ENCODE data around the gene SPTAN1.
A peak's percentile ranks its signal among the peaks of the same experiment; 100 is the strongest.
"Not testable (repeated sequence)": the region's sequence is repeated elsewhere in the genome, so short reads cannot be mapped to it uniquely, and the experiment has no call there.

Gene SPTAN1

GRCh38 chr9:128636556-128637530 lies 84.5 kb downstream of the SPTAN1 start:
- peaks cover 57% of the 10 kb centered on the region for H3K36me3 Mint-ChIP-seq (ENCODE audit: low read depth)
- DNase-seq, result no peak
- H3K9me3 Mint-ChIP-seq, result no peaks in the 10 kb centered on the region
- H3K27ac Mint-ChIP-seq, result no peak overlapping the region
- no peak overlapping the region for H3K4me3 Mint-ChIP-seq
- no peaks in the 10 kb centered on the region for H3K27me3 Mint-ChIP-seq
- H3K4me1 Mint-ChIP-seq (ENCODE audit: low read depth), result no peaks in the 10 kb centered on the region

- Mint-ChIP-seq H3K36me3 (ENCODE audit: low read depth) (peaks cover 49% of the 10 kb centered on the region), H3K27me3 (no peaks in the 10 kb centered on the region), H3K4me3 (no peak overlapping the region), H3K9me3 (no peaks in the 10 kb centered on the region), H3K27ac (no peak overlapping the region), H3K4me1 (ENCODE audit: low read depth) (no peaks in the 10 kb centered on the region)
- no peak for DNase-seq
Measured at GRCh38 chr9:128637656-128638055, 85.3 kb downstream of the SPTAN1 start.

GRCh38 chr9:128638580-128638979 lies 86.2 kb downstream of the SPTAN1 start:
- Mint-ChIP-seq H3K4me3 (no peak overlapping the region), H3K27ac (no peak overlapping the region), H3K9me3 (no peaks in the 10 kb centered on the region), H3K36me3 (ENCODE audit: low read depth) (peaks cover 40% of the 10 kb centered on the region), H3K4me1 (ENCODE audit: low read depth) (no peaks in the 10 kb centered on the region), H3K27me3 (no peaks in the 10 kb centered on the region)
- DNase-seq, result no peak

- H3K9me3 Mint-ChIP-seq, result no peaks in the 10 kb centered on the region
- no peaks in the 10 kb centered on the region for H3K4me1 Mint-ChIP-seq (ENCODE audit: low read depth)
Measured at GRCh38 chr9:128640603-128641002, 88.2 kb downstream of the SPTAN1 start.

GRCh38 chr9:128642675-128643245 lies 90.4 kb downstream of the SPTAN1 start:
- H3K4me3 Mint-ChIP-seq, result no peak overlapping the region
- H3K36me3 Mint-ChIP-seq (ENCODE audit: low read depth), result peaks cover 20% of the 10 kb centered on the region
- H3K9me3 Mint-ChIP-seq, result no peaks in the 10 kb centered on the region
- no peak for DNase-seq
- no peak overlapping the region for H3K27ac Mint-ChIP-seq
- no peaks in the 10 kb centered on the region for H3K4me1 Mint-ChIP-seq (ENCODE audit: low read depth)
- no peaks in the 10 kb centered on the region for H3K27me3 Mint-ChIP-seq

More at GRCh38 chr9:128640603-128641002, 88.2 kb downstream of the SPTAN1 start:
- peaks cover 29% of the 10 kb centered on the region for H3K36me3 Mint-ChIP-seq (ENCODE audit: low read depth)
- H3K27ac Mint-ChIP-seq, result no peak overlapping the region
- no peaks in the 10 kb centered on the region for H3K27me3 Mint-ChIP-seq
- DNase-seq, result no peak
- H3K4me3 Mint-ChIP-seq, result no peak overlapping the region

GRCh38 chr9:128643519-128644300 lies 91.3 kb downstream of the SPTAN1 start:
- Mint-ChIP-seq H3K4me3 (no peak overlapping the region), H3K27me3 (no peaks in the 10 kb centered on the region), H3K36me3 (ENCODE audit: low read depth) (peaks cover 15% of the 10 kb centered on the region), H3K27ac (no peak overlapping the region), H3K4me1 (ENCODE audit: low read depth) (no peaks in the 10 kb centered on the region), H3K9me3 (no peaks in the 10 kb centered on the region)
- DNase-seq, result no peak

- not testable (repeated sequence) for H3K9me3 Mint-ChIP-seq; H3K4me3 Mint-ChIP-seq; H3K27me3 Mint-ChIP-seq; H3K36me3 Mint-ChIP-seq (ENCODE audit: low read depth); H3K27ac Mint-ChIP-seq; H3K4me1 Mint-ChIP-seq (ENCODE audit: low read depth)
- peak; percentile 79 for DNase-seq
Measured at GRCh38 chr9:128648206-128648605, 95.8 kb downstream of the SPTAN1 start.

- Mint-ChIP-seq H3K4me3 (no peak overlapping the region), H3K36me3 (ENCODE audit: low read depth) (peaks cover 3% of the 10 kb centered on the region), H3K9me3 (no peaks in the 10 kb centered on the region)
Measured at GRCh38 chr9:128651798-128652197, 99.4 kb downstream of the SPTAN1 start.

GRCh38 chr9:128653908-128654307 lies 101.5 kb downstream of the SPTAN1 start:
- no peaks in the 10 kb centered on the region for H3K27me3 Mint-ChIP-seq
- H3K9me3 Mint-ChIP-seq, result no peaks in the 10 kb centered on the region
- peak overlapping the region; percentile 8 for H3K27ac Mint-ChIP-seq
- DNase-seq, result no peak
- H3K36me3 Mint-ChIP-seq (ENCODE audit: low read depth), result peaks cover 6% of the 10 kb centered on the region
- no peak overlapping the region for H3K4me3 Mint-ChIP-seq
- H3K4me1 Mint-ChIP-seq (ENCODE audit: low read depth), result peaks cover 6% of the 10 kb centered on the region

More at GRCh38 chr9:128651798-128652197, 99.4 kb downstream of the SPTAN1 start:
- Mint-ChIP-seq H3K27ac (no peak overlapping the region), H3K27me3 (no peaks in the 10 kb centered on the region), H3K4me1 (ENCODE audit: low read depth) (peaks cover 2% of the 10 kb centered on the region)
- DNase-seq, result no peak

- H3K9me3 Mint-ChIP-seq, result no peaks in the 10 kb centered on the region
- H3K27ac Mint-ChIP-seq, result no peak overlapping the region
- H3K36me3 Mint-ChIP-seq (ENCODE audit: low read depth), result peaks cover 6% of the 10 kb centered on the region
- peaks cover 6% of the 10 kb centered on the region for H3K4me1 Mint-ChIP-seq (ENCODE audit: low read depth)
- peak overlapping the region; percentile 78 for H3K4me3 Mint-ChIP-seq
- H3K27me3 Mint-ChIP-seq, result no peaks in the 10 kb centered on the region
- no peak for DNase-seq
Measured at GRCh38 chr9:128654481-128654880, 102.1 kb downstream of the SPTAN1 start.

GRCh38 chr9:128656416-128657343 lies 104.3 kb downstream of the SPTAN1 start, which contains the start of gene DYNC2I2:
DYNC2I2 (minus strand) TSS chr9:128656847; CDS start chr9:128656726, 121 bp downstream.
- H3K4me1 Mint-ChIP-seq (ENCODE audit: low read depth), result peaks cover 6% of the 10 kb centered on the region
- H3K4me3 Mint-ChIP-seq, result peak within 1 kb of the TSS; percentile 78
- H3K27me3 Mint-ChIP-seq, result no peaks in the 10 kb centered on the region
- peak within 1 kb of the TSS; percentile 100 for H3K27ac Mint-ChIP-seq
- peaks cover 6% of the 10 kb centered on the region for H3K36me3 Mint-ChIP-seq (ENCODE audit: low read depth)
- DNase-seq, result peak; percentile 98
- no peaks in the 10 kb centered on the region for H3K9me3 Mint-ChIP-seq

- H3K36me3 Mint-ChIP-seq (ENCODE audit: low read depth), result peaks cover 6% of the 10 kb centered on the region
- no peak for DNase-seq
- H3K27ac Mint-ChIP-seq, result peak overlapping the region; percentile 100
- no peaks in the 10 kb centered on the region for H3K9me3 Mint-ChIP-seq
- H3K27me3 Mint-ChIP-seq, result no peaks in the 10 kb centered on the region
- peaks cover 6% of the 10 kb centered on the region for H3K4me1 Mint-ChIP-seq (ENCODE audit: low read depth)
- peak overlapping the region; percentile 78 for H3K4me3 Mint-ChIP-seq
Measured at GRCh38 chr9:128657344-128657704, 104.9 kb downstream of the SPTAN1 start.

GRCh38 chr9:128657796-128658195 lies 105.4 kb downstream of the SPTAN1 start:
- Mint-ChIP-seq H3K27me3 (no peaks in the 10 kb centered on the region), H3K36me3 (ENCODE audit: low read depth) (peaks cover 6% of the 10 kb centered on the region), H3K9me3 (no peaks in the 10 kb centered on the region), H3K27ac (peak overlapping the region; percentile 100), H3K4me3 (peak overlapping the region; percentile 78), H3K4me1 (ENCODE audit: low read depth) (peaks cover 6% of the 10 kb centered on the region)
- DNase-seq, result no peak
